GM19452 (cell line): ENCODE data around the gene FCHSD2.
"Not testable (repeated sequence)": the region's sequence is repeated elsewhere in the genome, so short reads cannot be mapped to it uniquely, and the experiment has no call there.

ENCODE experiments used
- ATAC-seq: cut with Tn5 transposase; IDR thresholded peaks from one replicate; pipeline ENCODE4 v1.9.1; 2021; ENCODE audit not compliant: unreplicated experiment

Gene FCHSD2

DNA sequence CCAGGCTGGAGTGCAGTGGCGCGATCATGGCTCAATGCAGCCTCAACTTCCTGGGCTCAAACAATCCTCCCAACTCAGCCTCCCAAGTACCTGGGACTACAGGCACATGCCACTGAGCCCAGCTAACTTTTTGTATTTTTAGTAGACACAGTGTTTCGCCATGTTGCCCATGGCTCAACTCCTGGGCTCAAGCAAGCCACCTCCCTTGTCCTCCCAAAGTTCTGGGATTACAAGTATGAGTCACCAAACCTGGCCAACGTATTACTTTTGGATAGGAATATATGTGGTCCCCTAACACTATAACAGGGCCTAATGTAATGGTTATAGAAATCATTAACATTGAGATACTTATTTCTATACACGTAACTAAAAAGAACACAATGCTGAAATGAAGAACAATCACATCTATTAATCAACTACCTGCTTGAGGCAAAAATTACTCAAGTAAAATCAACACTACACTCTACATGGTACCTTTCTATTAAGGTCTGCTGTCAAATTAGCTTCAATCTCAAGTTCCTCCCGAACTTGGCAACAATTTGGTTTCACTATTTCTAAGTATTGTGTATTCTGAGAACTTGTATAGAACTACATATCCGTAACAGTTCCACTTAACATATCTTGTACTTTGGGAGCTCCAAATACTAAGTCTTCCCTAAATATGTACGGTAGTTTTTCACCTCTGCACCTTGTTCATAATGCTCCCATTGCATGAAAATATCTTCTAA is 124.9 kb downstream of the FCHSD2 start:
- no peak for ATAC-seq

DNA sequence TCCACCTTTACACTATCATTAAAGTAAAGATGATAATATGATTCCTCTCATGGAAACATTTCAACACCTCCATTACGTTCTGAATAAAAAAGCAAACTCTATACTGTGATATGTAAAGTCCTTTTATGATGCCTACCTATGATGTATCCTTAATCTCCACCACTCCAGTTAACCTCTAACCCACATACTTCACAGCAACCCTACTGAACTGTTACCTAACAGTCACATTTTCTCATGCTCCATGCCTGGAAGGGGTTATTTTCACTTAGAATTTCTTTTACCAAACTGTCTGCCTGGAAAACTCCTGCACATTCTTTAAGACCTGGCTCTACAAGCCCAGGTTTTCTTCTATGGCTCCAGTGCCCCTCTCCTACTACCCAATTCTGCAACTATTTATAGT is 129.1 kb downstream of the FCHSD2 start:
- no peak for ATAC-seq

DNA sequence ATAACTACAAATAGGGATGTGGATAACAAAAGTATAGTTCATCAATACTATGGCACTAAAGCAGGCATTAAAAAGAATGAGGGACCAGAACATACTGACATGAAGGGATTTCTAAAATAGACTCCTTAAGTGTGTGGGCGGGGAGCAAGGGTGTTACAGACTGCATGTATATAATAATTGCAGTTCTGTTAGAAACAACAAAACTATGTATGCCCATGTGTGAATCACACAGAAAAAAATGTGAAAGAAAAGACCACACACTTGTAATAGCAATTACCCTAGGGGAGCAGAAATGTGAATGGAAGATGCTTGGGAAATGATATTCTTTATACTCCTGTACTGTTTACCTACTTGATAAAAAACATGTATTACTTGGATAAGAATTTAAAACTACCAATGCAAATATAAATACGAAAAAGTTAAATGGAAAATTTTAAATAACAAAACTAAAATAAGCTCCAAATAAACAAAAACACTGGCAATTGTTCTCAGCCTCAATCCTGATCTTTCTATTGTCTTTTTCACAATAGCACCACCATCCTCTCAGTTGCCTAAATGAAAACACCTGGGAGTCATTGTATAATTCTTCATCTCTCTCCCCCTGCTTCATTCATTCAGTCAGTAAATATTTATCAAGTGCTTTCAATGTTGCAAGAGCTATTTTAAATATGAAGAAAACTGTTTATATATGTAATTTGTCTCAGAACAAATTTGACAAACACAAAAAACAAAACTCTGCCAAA is 129.8 kb downstream of the FCHSD2 start:
- ATAC-seq: no peak

- no peak for ATAC-seq
Observed at GRCh38 chr11:73011126-73011817, 130.8 kb downstream of the FCHSD2 start.

- no peak for ATAC-seq
Observed at GRCh38 chr11:73009972-73010371, 132.1 kb downstream of the FCHSD2 start.

DNA sequence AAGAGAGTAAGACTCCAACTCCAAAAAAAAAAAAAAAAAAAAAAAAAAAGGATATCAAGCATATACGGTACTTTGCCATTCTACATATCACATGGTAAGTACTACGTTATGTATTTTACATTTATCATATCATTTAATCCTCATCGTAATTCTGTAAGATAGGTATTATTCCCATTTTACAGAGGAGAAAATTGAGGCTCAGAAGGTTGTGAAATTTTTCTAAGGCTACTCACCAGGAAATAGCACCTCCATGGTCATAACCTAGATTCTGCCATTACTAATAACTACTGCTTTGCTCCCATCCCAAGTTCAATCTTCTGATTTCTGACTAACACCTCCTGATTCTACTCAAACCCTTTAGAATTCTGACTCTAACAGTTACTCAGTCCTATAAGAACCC is 138.0 kb downstream of the FCHSD2 start:
- ATAC-seq: no peak

GRCh38 chr11:73003088-73003487 is 139.0 kb downstream of the FCHSD2 start:
- ATAC-seq: no peak

DNA sequence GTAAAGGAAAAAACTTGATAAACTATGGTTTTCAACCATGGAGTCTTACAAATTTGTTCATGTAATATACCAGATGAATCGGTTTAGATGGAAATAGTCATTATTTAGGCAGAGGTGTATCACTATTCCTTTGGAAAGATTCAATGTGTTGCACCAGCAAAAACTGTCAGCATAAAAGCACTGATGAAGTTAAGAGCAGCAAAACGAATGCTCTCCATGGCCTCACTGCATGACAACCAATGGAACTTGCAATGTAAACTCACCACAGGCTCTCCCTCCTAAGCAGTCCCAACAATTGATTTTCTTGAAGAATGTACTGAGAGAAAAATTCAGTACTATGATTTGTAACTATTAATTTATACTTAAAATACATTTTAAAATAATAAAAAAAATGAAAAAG is 139.9 kb downstream of the FCHSD2 start:
- ATAC-seq: no peak

DNA sequence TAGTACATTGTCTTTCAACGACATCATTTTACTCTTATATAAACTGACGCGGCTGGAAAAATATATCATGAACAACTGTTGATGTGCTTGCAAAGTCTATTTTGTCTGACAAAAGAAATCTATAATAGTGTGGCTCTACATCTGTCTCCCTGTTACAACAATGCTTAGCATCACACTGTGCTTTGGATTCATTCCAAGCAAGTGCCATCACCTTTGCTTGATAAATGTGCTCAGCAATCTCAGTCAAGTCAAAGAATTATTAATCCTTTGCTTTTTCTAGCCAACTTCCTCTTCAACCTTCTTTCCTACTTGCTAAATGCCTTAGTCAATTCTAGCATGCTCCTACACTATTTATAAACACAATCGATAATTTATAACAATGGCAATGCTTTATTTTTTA is 140.5 kb downstream of the FCHSD2 start:
- ATAC-seq: no peak

GRCh38 chr11:72998676-72999075 is 143.4 kb downstream of the FCHSD2 start:
- ATAC-seq: no peak

DNA sequence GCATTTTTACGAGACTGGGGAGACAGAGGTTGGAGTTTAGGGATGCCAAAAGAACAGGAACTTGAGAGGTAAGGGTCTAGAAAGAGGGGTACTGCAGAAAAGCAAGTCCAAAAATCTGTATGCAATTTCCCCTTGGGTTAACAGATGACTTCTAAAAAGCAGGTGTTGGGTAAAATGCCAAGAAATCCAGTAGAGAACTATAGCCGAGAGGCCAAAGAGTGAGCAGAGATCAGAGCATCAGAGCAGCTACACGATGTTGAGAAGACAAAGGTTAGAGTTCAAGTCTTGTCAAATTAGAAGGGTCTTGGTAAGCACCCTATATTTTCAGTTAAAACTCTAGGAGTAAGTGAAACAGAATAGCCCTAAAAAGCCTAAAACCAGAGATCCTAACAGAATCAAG is 145.2 kb downstream of the FCHSD2 start:
- no peak for ATAC-seq

DNA sequence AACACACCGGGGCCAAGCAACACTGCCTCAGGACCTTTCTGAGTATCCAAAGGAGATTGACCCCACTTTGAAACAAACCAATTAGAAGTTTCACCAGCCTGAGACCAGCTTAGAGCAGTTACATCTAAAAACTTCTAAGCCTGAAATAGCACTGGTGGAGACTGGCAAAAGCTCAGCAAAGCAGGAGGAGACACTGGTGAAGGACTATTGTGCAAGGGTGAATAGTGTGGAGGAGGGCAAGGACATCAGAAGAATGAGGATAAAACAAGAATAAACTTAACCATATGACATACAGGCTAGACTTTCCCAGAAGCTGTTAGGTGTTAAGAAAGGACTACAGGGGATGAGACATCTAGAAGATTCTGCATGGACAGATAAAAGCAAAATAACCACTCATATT is 152.4 kb downstream of the FCHSD2 start:
- no peak for ATAC-seq

GRCh38 chr11:72988821-72989220 is 153.3 kb downstream of the FCHSD2 start:
- no peak for ATAC-seq

- no peak for ATAC-seq
Observed at GRCh38 chr11:72985645-72986044, 156.5 kb downstream of the FCHSD2 start.

DNA sequence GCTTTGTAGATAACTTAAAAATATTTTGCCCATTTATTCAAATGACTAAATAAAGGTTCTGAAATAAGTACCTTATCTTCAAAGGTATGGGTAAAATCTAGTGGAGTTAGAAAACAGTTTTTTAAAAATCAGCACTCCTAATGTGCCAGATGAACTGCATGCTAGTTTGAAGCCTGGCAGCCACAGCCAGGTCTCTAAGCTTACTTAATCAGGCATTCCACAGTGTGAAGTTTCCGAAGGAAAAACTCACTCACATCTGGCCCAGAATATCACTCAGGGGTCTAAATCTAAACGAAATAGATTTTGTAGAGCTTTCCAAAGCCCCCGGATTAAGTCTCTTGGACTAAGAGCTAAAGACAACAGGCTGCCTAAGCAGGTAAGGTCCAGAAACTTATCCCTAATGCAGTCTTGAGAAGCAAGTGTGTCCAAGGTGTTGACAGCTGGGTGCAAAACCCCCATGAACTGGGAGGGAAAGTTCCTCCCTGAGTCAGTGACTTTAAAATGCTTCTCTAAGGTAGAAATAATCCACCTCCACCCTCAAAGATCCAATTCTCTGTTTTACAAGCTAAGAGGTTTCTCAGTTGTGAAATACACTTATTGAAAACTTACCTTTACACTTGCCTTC is 157.6 kb downstream of the FCHSD2 start:
- no peak for ATAC-seq

GRCh38 chr11:72983560-72983959 is 158.6 kb downstream of the FCHSD2 start:
- no peak for ATAC-seq

DNA sequence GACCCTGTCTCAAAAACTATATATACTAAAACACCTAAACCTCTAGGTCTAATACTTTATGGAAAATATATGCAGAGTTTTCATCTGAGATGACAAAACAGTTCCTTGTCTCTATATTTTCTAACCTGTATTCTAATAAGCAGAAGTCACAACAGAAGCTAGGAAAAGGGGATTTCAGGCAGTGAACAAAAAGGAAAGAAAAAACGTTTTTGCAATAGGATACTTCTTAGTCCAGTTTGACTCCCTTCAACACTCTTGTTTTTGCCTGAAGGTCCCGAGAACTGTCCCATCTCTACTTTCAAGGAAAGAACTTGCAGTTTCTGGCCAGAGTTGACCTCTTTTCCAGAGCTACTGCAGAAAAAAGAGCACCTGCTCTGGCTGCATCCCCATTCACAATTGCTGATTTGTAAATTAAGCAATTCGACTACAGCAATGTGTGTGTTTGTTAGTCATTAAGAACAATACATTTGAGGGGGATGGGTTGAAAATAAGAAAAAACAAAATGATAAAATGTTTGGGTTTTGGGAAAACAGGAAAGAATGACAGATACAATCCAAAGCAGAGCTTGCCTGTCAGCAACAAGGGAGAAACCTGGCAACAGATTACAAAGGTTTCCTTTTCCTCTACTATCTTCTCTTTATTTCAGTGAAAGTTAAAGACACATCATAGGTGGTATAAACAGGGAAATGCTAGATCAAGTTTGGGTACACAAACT is 160.0 kb downstream of the FCHSD2 start:
- ATAC-seq: no peak

- ATAC-seq: no peak
Observed at GRCh38 chr11:72981080-72981479, 161.0 kb downstream of the FCHSD2 start.

DNA sequence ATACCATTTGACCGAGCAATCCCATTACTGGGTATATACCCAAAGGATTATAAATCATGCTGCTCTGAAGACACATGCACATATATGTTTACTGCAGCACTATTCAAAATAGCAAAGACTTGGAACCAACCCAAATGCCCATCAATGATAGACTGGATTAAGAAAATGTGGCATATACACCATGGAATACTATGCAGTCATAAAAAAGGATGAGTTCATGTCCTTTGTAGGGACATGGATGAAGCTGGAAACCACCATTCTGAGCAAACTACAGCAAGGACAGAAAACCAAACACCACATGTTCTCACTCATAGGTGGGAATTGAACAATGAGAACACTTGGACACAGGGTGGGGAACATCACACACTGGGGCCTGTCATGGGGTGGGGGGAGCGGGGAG is 164.3 kb downstream of the FCHSD2 start:
- not testable (repeated sequence) for ATAC-seq

DNA sequence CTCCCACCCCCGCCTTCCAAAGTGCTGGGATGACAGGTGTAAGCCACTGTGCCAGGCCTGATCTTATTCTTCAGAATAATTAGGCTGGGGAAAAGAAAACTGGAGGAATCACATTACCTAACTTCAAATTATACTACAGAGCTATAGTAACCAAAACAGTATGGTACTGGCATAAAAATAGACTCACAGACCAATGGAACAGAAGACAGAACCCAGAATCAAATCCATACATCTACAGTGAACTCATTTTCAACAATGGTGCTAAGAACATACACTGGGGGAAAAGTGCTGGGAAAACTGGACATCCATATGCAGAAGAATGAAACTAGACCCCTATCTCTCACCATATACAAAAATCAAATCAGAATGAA is 165.6 kb downstream of the FCHSD2 start:
- not testable (repeated sequence) for ATAC-seq
